Left forelimb (tissue), 1 donor: ENCODE measurements around the gene ERF.

Source experiments
- DNase-seq: peaks from one replicate; pipeline ENCODE4 v3.0.0-alpha.2; 2018; ENCODE audit warnings: low spot score

Gene ERF

GRCh38 chr19:42287017-42287826, 32.3 kb upstream of the ERF start:
- peak; percentile 62 for DNase-seq

- DNase-seq: peak; percentile 64
Observed at GRCh38 chr19:42286349-42287016, 31.6 kb upstream of the ERF start.

GRCh38 chr19:42285988-42286348, 31.0 kb upstream of the ERF start:
- peak; percentile 62 for DNase-seq

GRCh38 chr19:42285541-42285941, 30.6 kb upstream of the ERF start:
- DNase-seq: peak; percentile 62

GRCh38 chr19:42284591-42285341, 29.8 kb upstream of the ERF start:
- peak; percentile 71 for DNase-seq

- DNase-seq: peak; percentile 92
Observed at GRCh38 chr19:42284066-42284501, 29.2 kb upstream of the ERF start.

- DNase-seq: peak; percentile 98
Observed at GRCh38 chr19:42283188-42284065, 28.5 kb upstream of the ERF start.

- DNase-seq: peak; percentile 68
Observed at GRCh38 chr19:42282819-42283187, 27.9 kb upstream of the ERF start.

- DNase-seq: peak; percentile 69
Observed at GRCh38 chr19:42281827-42282762, 27.2 kb upstream of the ERF start.

GRCh38 chr19:42281146-42281826, 26.4 kb upstream of the ERF start:
- peak; percentile 84 for DNase-seq

- no peak for DNase-seq
Observed at GRCh38 chr19:42280815-42281145, 25.9 kb upstream of the ERF start.

GRCh38 chr19:42279902-42280814, 25.2 kb upstream of the ERF start:
- peak; percentile 96 for DNase-seq

GRCh38 chr19:42279155-42279901, 24.4 kb upstream of the ERF start:
- no peak for DNase-seq

GRCh38 chr19:42278452-42279154, 23.7 kb upstream of the ERF start:
- DNase-seq: peak; percentile 64

GRCh38 chr19:42277821-42278451, 23.0 kb upstream of the ERF start:
- peak; percentile 78 for DNase-seq

GRCh38 chr19:42276821-42277220, 21.9 kb upstream of the ERF start:
- DNase-seq: no peak

GRCh38 chr19:42276284-42276683, 21.4 kb upstream of the ERF start:
- no peak for DNase-seq
